ENCODE results near the gene C3orf38. TPM values are rescaled to one million over a fixed set of nuclear protein-coding genes. Genes with fewer than 3 reads are reported as not detected.

The C3orf38 gene
- total RNA-seq, 1 experiment from 2014 or later, result 24.1 TPM

- H3K4me1 Mint-ChIP-seq, result peaks cover 6% of the 10 kb centered on the region
- no peak for DNase-seq (ENCODE audit: low spot score)
- peaks cover 32% of the 10 kb centered on the region for H3K36me3 Mint-ChIP-seq
- no peak for ATAC-seq
- H3K4me3 Mint-ChIP-seq, result no peak overlapping the region
- TF ChIP-seq MXD4 (CRISPR knock-in tag; IDR thresholded peaks at IDR 0.05; ENCODE audit: borderline replicate concordance) (no peak), ZNF425 (CRISPR knock-in tag; conservative IDR thresholded peaks at IDR 0.05) (no peak), ZMAT4 (CRISPR knock-in tag; IDR thresholded peaks at IDR 0.05) (no peak), ZSCAN18 (CRISPR knock-in tag; IDR thresholded peaks at IDR 0.05) (no peak), USF1 (CRISPR knock-in tag; IDR thresholded peaks at IDR 0.05) (no peak), GRHL2 (CRISPR knock-in tag; IDR thresholded peaks at IDR 0.05; ENCODE audit: insufficient replicate concordance, severe bottlenecking) (no peak), EMX1 (CRISPR knock-in tag; IDR thresholded peaks at IDR 0.05) (no peak), ZNF416 (CRISPR knock-in tag; IDR thresholded peaks at IDR 0.05) (no peak), FOXK1 (CRISPR knock-in tag; IDR thresholded peaks at IDR 0.05) (no peak), JAZF1 (CRISPR knock-in tag; IDR thresholded peaks at IDR 0.05) (no peak), IRF1 (CRISPR knock-in tag; IDR thresholded peaks at IDR 0.05) (no peak), NFE2L1 (CRISPR knock-in tag; IDR thresholded peaks at IDR 0.05) (no peak), ZNF532 (CRISPR knock-in tag; IDR thresholded peaks at IDR 0.05; ENCODE audit: borderline replicate concordance) (no peak), PRDM15 (CRISPR knock-in tag; IDR thresholded peaks at IDR 0.05) (no peak), TCF7 (CRISPR knock-in tag; IDR thresholded peaks at IDR 0.05; ENCODE audit: low read depth) (no peak), TEAD4 (CRISPR knock-in tag; IDR thresholded peaks at IDR 0.05) (no peak), OVOL2 (CRISPR knock-in tag; IDR thresholded peaks at IDR 0.05; ENCODE audit: borderline replicate concordance) (no peak)
- H3K27ac Mint-ChIP-seq, result no peak overlapping the region
- H3K9me3 Mint-ChIP-seq, result no peaks in the 10 kb centered on the region
- H3K27me3 Mint-ChIP-seq (ENCODE audit: low read depth), result no peaks in the 10 kb centered on the region
- CTCF ChIA-PET, result no interaction called here
- POLR2A ChIA-PET, result no interaction called here
These were observed 11.9 kb upstream of the C3orf38 start for GRCh38 chr3:88137836-88138235.

Measured in WTC11 (cell line).